Measurements from ENCODE around the gene MAP1A. TPM values are rescaled to one million over a fixed set of nuclear protein-coding genes. Genes with fewer than 3 reads are reported as not detected.

The MAP1A gene
- polyA plus RNA-seq, 1 donor (not counting 4 experiments of a cell fraction or from before 2014, with no cell fraction given): 0.13 TPM

GRCh38 chr15:43521419-43521818, 4.0 kb downstream of the MAP1A start:
- Histone ChIP-seq H3K9me3 (ENCODE audit: control insufficient read depth, low read depth, low read length) (no peaks in the 10 kb centered on the region), H3K4me3 (ENCODE audit: control insufficient read depth in 2 of 3, extremely low read depth in 1 of 3, insufficient read depth in 2 of 3, low read depth in 1 of 3, low read length in 3 of 3) (no peak overlapping the region), H3K4me2 (ENCODE audit: control insufficient read depth, extremely low read depth, insufficient read depth, low read depth, low read length) (no peak overlapping the region), H3K4me1 (ENCODE audit: control insufficient read depth, extremely low read depth, insufficient read depth, low read length) (no peaks in the 10 kb centered on the region), H4K20me1 (ENCODE audit: control insufficient read depth, extremely low read depth, insufficient read depth, low read length) (no peaks in the 10 kb centered on the region), H3K9me1 (ENCODE audit: control insufficient read depth, extremely low read depth, insufficient read depth, low read length) (no peaks in the 10 kb centered on the region), H3K27me3 (ENCODE audit: control insufficient read depth, extremely low read depth, insufficient read depth, low read length) (peaks cover 56% of the 10 kb centered on the region), H3K27ac (ENCODE audit: control insufficient read depth, insufficient read depth, low read length) (no peak overlapping the region), H3K79me2 (ENCODE audit: control insufficient read depth, insufficient read depth, low read length) (no peaks in the 10 kb centered on the region), H3K9ac (ENCODE audit: control insufficient read depth, extremely low read depth, insufficient read depth, low read length) (no peak overlapping the region), H2AFZ (ENCODE audit: control insufficient read depth, low read length) (no peak overlapping the region), H3K36me3 (ENCODE audit: control insufficient read depth in 2 of 2, extremely low read depth in 1 of 2, insufficient read depth in 2 of 2, low read length in 2 of 2) (no peaks in the 10 kb centered on the region)
- FAIRE-seq (no peak), DNase-seq (ENCODE audit: low read depth, low spot score) (no peak)
- dilution Hi-C loops (cut with MboI; ENCODE audit: extremely low pct_ligation_motif_present, low sequenced_read_pairs): no loop called here
- TF ChIP-seq CTCF (optimal IDR thresholded peaks at IDR 0.05 in 1 of 3, IDR thresholded peaks at IDR 0.05 in 1 of 3, conservative IDR thresholded peaks at IDR 0.05 in 1 of 3; ENCODE audit: extremely low read depth in 1 of 3, insufficient read depth in 2 of 3, low read length in 3 of 3) (no peak), EZH2 (IDR thresholded peaks at IDR 0.05; ENCODE audit: low read length) (no peak)

- TF ChIP-seq CTCF (optimal IDR thresholded peaks at IDR 0.05 in 1 of 3, IDR thresholded peaks at IDR 0.05 in 1 of 3, conservative IDR thresholded peaks at IDR 0.05 in 1 of 3; ENCODE audit: extremely low read depth in 1 of 3, insufficient read depth in 2 of 3, low read length in 3 of 3): no peak
- TF ChIP-seq EZH2 (IDR thresholded peaks at IDR 0.05; ENCODE audit: low read length): no peak
- no peak overlapping the region for H3K4me2 ChIP-seq (ENCODE audit: control insufficient read depth, extremely low read depth, insufficient read depth, low read depth, low read length)
- no peaks in the 10 kb centered on the region for H4K20me1 ChIP-seq (ENCODE audit: control insufficient read depth, extremely low read depth, insufficient read depth, low read length)
- H2AFZ ChIP-seq (ENCODE audit: control insufficient read depth, low read length): no peak overlapping the region
- H3K79me2 ChIP-seq (ENCODE audit: control insufficient read depth, insufficient read depth, low read length): no peaks in the 10 kb centered on the region
- no peak overlapping the region for H3K9ac ChIP-seq (ENCODE audit: control insufficient read depth, extremely low read depth, insufficient read depth, low read length)
- H3K27me3 ChIP-seq (ENCODE audit: control insufficient read depth, extremely low read depth, insufficient read depth, low read length): peaks cover 51% of the 10 kb centered on the region
- H3K36me3 ChIP-seq (ENCODE audit: control insufficient read depth in 2 of 2, extremely low read depth in 1 of 2, insufficient read depth in 2 of 2, low read length in 2 of 2): no peaks in the 10 kb centered on the region
- no peaks in the 10 kb centered on the region for H3K9me1 ChIP-seq (ENCODE audit: control insufficient read depth, extremely low read depth, insufficient read depth, low read length)
- dilution Hi-C loops (cut with MboI; ENCODE audit: extremely low pct_ligation_motif_present, low sequenced_read_pairs): no loop called here
- DNase-seq (ENCODE audit: low read depth, low spot score): no peak
- H3K9me3 ChIP-seq (ENCODE audit: control insufficient read depth, low read depth, low read length): no peaks in the 10 kb centered on the region
- H3K27ac ChIP-seq (ENCODE audit: control insufficient read depth, insufficient read depth, low read length): no peak overlapping the region
- H3K4me1 ChIP-seq (ENCODE audit: control insufficient read depth, extremely low read depth, insufficient read depth, low read length): no peaks in the 10 kb centered on the region
- H3K4me3 ChIP-seq (ENCODE audit: control insufficient read depth in 2 of 3, extremely low read depth in 1 of 3, insufficient read depth in 2 of 3, low read depth in 1 of 3, low read length in 3 of 3): no peak overlapping the region
- no peak for FAIRE-seq
Observed at GRCh38 chr15:43522247-43522646, 4.8 kb downstream of the MAP1A start.
